A673 (cell line): ENCODE results near the gene STRN.

Source experiments
- CTCF ChIP-seq: fragments of 300-800, 200-600 bp; sonication (generic); conservative IDR thresholded peaks from 2 replicates; pipeline ENCODE4 v1.5.1; 2017; ENCODE audit warnings: low read depth, mild to moderate bottlenecking, antibody characterized with exemption, low read length, moderate library complexity, mixed read lengths
- EZH2 ChIP-seq: fragments of 200-600 bp; sonication (generic); IDR thresholded peaks from 2 replicates; pipeline ENCODE4 v1.6.1; 2017; ENCODE audit warnings: borderline replicate concordance, low read depth, mild to moderate bottlenecking, mixed read lengths, antibody characterized with exemption, low read length; ENCODE audit not compliant: poor library complexity, severe bottlenecking

DNA sequence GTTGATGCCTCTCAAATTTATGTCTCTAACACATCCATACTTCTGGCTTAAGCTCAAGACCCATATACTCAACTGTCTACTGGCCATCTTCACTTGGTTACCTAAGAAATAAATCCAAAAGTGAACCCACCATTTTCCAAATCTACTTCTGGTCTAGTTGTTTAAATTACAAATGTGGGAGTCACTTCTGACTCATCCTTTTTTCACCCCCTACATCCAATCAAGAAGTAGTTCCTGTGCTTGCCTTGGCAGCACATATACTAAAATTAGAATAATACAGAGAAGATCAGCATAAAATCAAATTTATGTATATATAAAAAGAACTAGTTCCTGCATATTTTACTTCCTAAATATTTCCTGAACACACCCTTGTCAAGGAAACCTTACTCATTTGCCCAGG, 53.6 kb downstream of the STRN start:
- TF ChIP-seq CTCF: no peak
- TF ChIP-seq EZH2: no peak
